GM20000 (cell line): ENCODE data around the gene INSC.

Experiments
- DNase-seq: peaks from one replicate; pipeline ENCODE4 v3.0.0; 2012; ENCODE audit warnings: low spot score
- TF ChIP-seq, protein P1 (sequence below): IDR thresholded peaks from 2 replicates; pipeline ENCODE4 v1.5.1; 2012; ENCODE audit warnings: mild to moderate bottlenecking, control low read depth; ENCODE audit errors: extremely low read depth, missing control alignments

Gene INSC

DNA sequence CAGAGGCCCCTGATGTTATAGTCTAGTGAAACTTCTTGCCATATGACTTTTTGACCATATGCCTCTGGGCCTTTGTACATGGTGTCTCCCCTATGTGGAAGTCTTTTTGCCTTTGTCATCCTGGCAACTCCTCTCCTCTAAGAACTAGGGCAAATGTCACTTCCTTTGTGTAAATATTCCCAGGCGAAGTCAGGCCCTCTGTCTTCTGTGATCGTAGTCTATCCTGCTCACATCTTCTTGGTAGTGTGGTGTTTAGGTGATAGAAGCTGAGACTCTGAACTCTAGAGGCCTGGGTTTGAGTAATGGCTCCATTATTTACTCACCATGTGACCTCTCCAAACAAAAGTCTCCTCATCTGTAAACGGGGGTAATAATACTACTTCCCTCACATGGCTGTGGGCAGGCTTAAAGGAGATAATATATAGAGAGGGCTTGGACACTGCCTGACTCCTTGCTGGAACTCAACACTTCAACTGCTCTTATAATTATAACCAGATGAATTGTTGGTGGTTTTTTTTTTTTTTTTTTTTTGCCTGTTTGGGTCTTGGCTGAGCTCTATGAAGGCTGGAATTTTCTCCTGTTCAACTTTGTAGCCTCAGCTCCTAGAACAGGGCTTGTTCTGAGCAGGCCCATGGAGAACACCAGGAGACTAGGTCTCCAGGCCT lies 43.8 kb downstream of the INSC start:
- DNase-seq, result no peak
- TF ChIP-seq, protein P1, sequence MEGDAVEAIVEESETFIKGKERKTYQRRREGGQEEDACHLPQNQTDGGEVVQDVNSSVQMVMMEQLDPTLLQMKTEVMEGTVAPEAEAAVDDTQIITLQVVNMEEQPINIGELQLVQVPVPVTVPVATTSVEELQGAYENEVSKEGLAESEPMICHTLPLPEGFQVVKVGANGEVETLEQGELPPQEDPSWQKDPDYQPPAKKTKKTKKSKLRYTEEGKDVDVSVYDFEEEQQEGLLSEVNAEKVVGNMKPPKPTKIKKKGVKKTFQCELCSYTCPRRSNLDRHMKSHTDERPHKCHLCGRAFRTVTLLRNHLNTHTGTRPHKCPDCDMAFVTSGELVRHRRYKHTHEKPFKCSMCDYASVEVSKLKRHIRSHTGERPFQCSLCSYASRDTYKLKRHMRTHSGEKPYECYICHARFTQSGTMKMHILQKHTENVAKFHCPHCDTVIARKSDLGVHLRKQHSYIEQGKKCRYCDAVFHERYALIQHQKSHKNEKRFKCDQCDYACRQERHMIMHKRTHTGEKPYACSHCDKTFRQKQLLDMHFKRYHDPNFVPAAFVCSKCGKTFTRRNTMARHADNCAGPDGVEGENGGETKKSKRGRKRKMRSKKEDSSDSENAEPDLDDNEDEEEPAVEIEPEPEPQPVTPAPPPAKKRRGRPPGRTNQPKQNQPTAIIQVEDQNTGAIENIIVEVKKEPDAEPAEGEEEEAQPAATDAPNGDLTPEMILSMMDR, result no peak

DNA sequence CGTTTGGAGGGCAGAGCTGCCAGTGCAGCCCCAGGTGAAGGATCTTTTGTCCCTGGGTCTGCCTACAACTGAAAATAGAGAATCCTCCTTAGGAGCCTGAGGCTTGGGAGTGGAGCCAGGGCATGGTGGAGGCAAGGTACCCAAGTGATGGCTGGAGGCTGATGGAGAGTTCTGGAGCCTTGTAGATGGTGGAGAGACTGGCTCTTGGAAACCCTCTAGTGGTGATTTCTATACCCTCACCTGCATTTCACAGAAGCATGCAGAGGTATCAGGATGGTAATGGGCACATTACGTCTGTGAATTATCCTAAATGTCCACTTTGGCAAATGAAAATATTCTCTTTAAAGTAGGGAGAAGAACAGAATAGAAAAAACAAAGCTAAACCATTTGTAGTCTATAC lies 44.4 kb downstream of the INSC start:
- TF ChIP-seq, protein P1, result no peak
- DNase-seq, result peak; percentile 25

DNA sequence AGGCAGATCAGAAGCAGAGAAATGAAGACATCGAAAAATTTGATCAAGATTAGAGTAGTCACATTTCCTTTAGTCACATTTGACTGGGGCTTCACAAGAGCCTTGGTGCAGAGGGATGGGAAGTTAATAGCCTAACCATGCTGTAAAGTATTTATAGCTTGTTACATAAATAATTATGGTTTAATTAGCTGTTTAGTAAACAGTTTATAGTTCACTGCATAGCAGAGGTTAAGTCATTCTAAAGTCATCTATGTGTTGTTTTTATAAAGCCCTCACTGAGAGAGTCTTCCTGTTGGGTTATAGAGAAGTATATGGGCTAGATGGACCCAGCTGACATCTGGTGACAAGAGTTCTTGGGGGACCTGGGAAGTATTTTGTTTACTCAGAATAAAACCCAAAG lies 47.1 kb downstream of the INSC start:
- no peak for DNase-seq
- TF ChIP-seq, protein P1, result no peak

DNA sequence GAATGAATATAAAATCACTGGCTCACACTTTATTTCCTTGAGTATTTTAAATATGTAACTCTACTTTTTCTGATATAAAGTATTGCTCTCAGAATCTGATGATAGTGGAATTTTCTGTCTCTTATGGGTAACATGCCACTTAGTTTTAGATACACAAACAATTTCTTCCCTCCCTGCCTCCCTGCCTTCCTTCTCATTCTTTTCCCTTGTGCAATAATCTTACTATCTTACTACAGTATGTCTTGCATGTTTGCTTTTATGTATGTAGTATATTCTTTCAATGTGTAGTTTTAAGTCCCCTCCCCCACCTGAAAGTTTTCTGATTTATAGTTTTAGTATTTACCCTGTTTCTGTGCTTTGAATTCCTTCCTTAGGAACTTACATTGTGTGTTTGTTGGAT lies 48.4 kb downstream of the INSC start:
- DNase-seq, result no peak
- TF ChIP-seq, protein P1, result no peak

DNA sequence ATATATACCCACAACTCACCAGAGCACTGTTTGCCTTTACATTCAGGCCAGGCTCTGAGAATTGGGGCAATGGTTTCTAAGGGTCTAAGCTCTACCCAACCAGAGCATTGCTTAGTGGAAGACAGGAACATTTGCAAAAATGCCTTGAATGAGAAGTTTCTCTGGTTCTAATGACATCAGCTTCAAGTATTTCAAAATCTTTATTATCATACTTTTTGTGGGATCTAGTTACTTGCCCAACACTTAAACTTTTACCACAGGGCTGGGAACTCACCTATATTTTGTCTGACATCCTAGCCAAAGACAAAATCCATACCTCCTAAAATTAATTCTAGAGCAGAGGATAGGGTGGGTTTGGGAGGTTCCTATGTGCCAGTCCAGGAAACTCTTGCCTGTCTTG lies 51.5 kb downstream of the INSC start:
- TF ChIP-seq, protein P1, result no peak
- DNase-seq, result no peak

DNA sequence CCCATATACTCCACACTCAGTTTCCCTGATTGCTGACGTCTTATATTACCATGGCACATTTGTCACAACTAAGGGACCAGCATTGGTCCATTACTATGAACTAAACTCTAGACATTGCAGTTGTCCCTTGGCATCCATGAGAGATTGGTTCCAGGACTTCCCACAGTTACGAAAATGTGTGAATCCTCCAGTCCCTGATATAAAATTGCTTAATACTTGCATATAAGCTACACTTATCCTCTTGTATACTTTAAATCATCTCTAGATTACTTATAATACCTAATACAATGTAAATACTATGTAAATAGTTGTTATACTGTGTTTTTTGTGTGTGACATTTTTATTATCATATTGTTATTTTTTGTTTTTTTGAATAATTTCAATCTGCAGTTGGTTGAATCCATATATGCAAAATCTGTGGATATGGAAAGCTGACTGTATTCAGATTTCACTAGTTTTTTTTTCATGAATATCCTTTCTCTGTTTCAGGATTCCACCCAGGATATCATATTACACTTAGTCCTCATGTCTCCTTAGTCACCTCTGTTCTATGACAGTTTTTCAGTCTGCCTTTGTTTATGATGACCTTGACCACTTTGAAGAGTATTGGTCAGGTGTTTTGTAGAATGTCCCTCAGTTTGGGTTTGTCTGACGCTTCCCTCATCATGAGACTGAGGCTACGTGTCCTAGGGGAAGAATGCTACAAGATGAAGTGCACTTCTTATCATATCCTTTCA lies 55.3 kb downstream of the INSC start:
- DNase-seq, result no peak
- TF ChIP-seq, protein P1, result no peak

DNA sequence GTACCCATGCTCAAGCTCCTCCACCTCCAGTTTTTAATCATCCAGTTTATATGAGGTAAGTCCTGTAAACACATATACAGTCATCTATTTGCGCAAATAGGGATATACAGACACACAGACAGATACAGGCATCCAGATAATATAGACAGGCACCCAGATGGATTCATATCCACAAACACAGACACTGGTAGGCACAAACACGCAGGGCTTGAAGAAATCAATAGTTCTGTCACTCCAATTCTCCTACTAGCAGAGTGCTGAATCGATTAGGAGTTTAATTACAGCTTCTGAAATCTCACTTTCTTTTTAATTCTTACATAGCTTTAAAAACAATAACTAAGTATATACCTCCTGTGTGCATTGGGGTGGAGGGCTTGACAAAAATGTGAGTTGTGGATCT lies 56.0 kb downstream of the INSC start:
- TF ChIP-seq, protein P1, result no peak
- no peak for DNase-seq
